ENCODE measurements around the gene ADAP1. TPM values are rescaled to one million over a fixed set of nuclear protein-coding genes. Genes with fewer than 3 reads are reported as not detected.

The ADAP1 gene
- polyA plus RNA-seq, 3 donors = 49.1 to 117 (median 72.2) TPM

GRCh38 chr7:990352-990932, 36.0 kb upstream of the ADAP1 start:
- no peaks in the 10 kb centered on the region for H3K36me3 ChIP-seq (replicated peaks in 1 of 2; ENCODE audit: control insufficient read depth in 1 of 2, insufficient read depth in 2 of 2, low read length in 2 of 2)
- H3K4me3 ChIP-seq (replicated peaks in 1 of 3; ENCODE audit: low read depth in 2 of 3, low read length in 3 of 3) = no peak overlapping the region
- intact Hi-C loops (cut with micrococcal nuclease) = loop anchor here in 1 of 2 donors (5.0 kb wide), 1 partner anchor 187 kb away; no protein-coding TSS in a partner anchor
- Mint-ChIP-seq H3K27me3 (ENCODE audit: low read depth in 3 of 3) (peaks cover 10 to 52% (median 12%) of the 10 kb centered on the region in 3 donors), H3K36me3 (no peaks in the 10 kb centered on the region), H3K9me3 (peaks cover 0 to 2% (median 0%) of the 10 kb centered on the region in 7 donors), H3K27ac (no peak overlapping the region), H3K4me3 (no peak overlapping the region), H3K4me1 (peaks cover 2% of the 10 kb centered on the region)
- no peak overlapping the region for H3K27ac ChIP-seq (ENCODE audit: low read depth in 1 of 2, low read length in 2 of 2)
- no peak overlapping the region for H2AFZ ChIP-seq (ENCODE audit: insufficient read depth, low read depth, low read length, poor library complexity, severe bottlenecking)
- peaks cover 0 to 21% of the 10 kb centered on the region in 2 donors for H3K27me3 ChIP-seq (ENCODE audit: control insufficient read depth in 2 of 2, insufficient read depth in 2 of 2, low read length in 2 of 2)
- H3K79me2 ChIP-seq (ENCODE audit: insufficient read depth, low read length) = no peaks in the 10 kb centered on the region
- DNase-seq = no peak
- H3K9me3 ChIP-seq (replicated peaks in 1 of 2; ENCODE audit: control insufficient read depth in 1 of 2, insufficient read depth in 1 of 2, low read length in 2 of 2) = no peaks in the 10 kb centered on the region
- 95% methylated on average over 29 of the region's 36 CpGs for WGBS (ENCODE audit: insufficient coverage)
- peaks cover 4 to 5% of the 10 kb centered on the region in 2 donors for H3K4me1 ChIP-seq (ENCODE audit: control insufficient read depth in 1 of 2, insufficient read depth in 2 of 2, low read length in 2 of 2)
- no peak overlapping the region for H3K4me2 ChIP-seq (replicated peaks; ENCODE audit: extremely low read depth, low read length, poor library complexity, severe bottlenecking)
- TF ChIP-seq CTCF (IDR thresholded peaks at IDR 0.05) = no peak
- no peaks in the 10 kb centered on the region for H4K20me1 ChIP-seq (ENCODE audit: insufficient read depth, low read length)
- H3K9ac ChIP-seq (ENCODE audit: insufficient read depth, low read length, poor library complexity, severe bottlenecking) = no peak overlapping the region

- intact Hi-C loops (cut with micrococcal nuclease) = no loop called here
- no peak overlapping the region for H3K4me3 ChIP-seq (replicated peaks in 1 of 3; ENCODE audit: low read depth in 2 of 3, low read length in 3 of 3)
- no peak overlapping the region for H3K27ac ChIP-seq (ENCODE audit: low read depth in 1 of 2, low read length in 2 of 2)
- H3K9me3 Mint-ChIP-seq = peaks cover 0 to 2% (median 0%) of the 10 kb centered on the region in 7 donors
- H3K27ac Mint-ChIP-seq = no peak overlapping the region
- H3K9me3 ChIP-seq (replicated peaks in 1 of 2; ENCODE audit: control insufficient read depth in 1 of 2, insufficient read depth in 1 of 2, low read length in 2 of 2) = no peaks in the 10 kb centered on the region
- peaks cover 4 to 5% of the 10 kb centered on the region in 2 donors for H3K4me1 ChIP-seq (ENCODE audit: control insufficient read depth in 1 of 2, insufficient read depth in 2 of 2, low read length in 2 of 2)
- peaks cover 2% of the 10 kb centered on the region for H3K4me1 Mint-ChIP-seq
- peaks cover 8 to 53% (median 10%) of the 10 kb centered on the region in 3 donors for H3K27me3 Mint-ChIP-seq (ENCODE audit: low read depth in 3 of 3)
- no peak for TF ChIP-seq CTCF (IDR thresholded peaks at IDR 0.05)
- no peak overlapping the region for H3K4me3 Mint-ChIP-seq
- H3K36me3 Mint-ChIP-seq = no peaks in the 10 kb centered on the region
- H3K4me2 ChIP-seq (replicated peaks; ENCODE audit: extremely low read depth, low read length, poor library complexity, severe bottlenecking) = no peak overlapping the region
- H3K9ac ChIP-seq (ENCODE audit: insufficient read depth, low read length, poor library complexity, severe bottlenecking) = no peak overlapping the region
- 63% methylated on average over 11 of the region's 15 CpGs for WGBS (ENCODE audit: insufficient coverage)
- no peaks in the 10 kb centered on the region for H4K20me1 ChIP-seq (ENCODE audit: insufficient read depth, low read length)
- no peaks in the 10 kb centered on the region for H3K36me3 ChIP-seq (replicated peaks in 1 of 2; ENCODE audit: control insufficient read depth in 1 of 2, insufficient read depth in 2 of 2, low read length in 2 of 2)
- peaks cover 0 to 21% of the 10 kb centered on the region in 2 donors for H3K27me3 ChIP-seq (ENCODE audit: control insufficient read depth in 2 of 2, insufficient read depth in 2 of 2, low read length in 2 of 2)
- H2AFZ ChIP-seq (ENCODE audit: insufficient read depth, low read depth, low read length, poor library complexity, severe bottlenecking) = no peak overlapping the region
- H3K79me2 ChIP-seq (ENCODE audit: insufficient read depth, low read length) = no peaks in the 10 kb centered on the region
- DNase-seq = no peak
Measured at GRCh38 chr7:988963-989529, 34.6 kb upstream of the ADAP1 start.
